Brain microvascular endothelial cell (primary cell): ENCODE results near the gene ITPK1.
"Not testable (repeated sequence)": the region's sequence is repeated elsewhere in the genome, so short reads cannot be mapped to it uniquely, and the experiment has no call there.

Experiments
- DNase-seq: peaks from one replicate; pipeline ENCODE4 v3.0.0-alpha.2; 2020
- H3K27ac ChIP-seq: fragments of 250-450 bp; sonication (Bioruptor Pico); 2 replicates; pipeline ENCODE4 v1.5.1; 2020; ENCODE audit warnings: mild to moderate bottlenecking, moderate library complexity
- H3K27me3 ChIP-seq: fragments of 250-450 bp; sonication (Bioruptor Pico); replicated peaks from 2 replicates; pipeline ENCODE4 v1.5.1; 2020; ENCODE audit warnings: mild to moderate bottlenecking
- H3K36me3 ChIP-seq: fragments of 250-450 bp; sonication (Bioruptor Pico); replicated peaks from 2 replicates; pipeline ENCODE4 v1.5.1; 2020; ENCODE audit warnings: mild to moderate bottlenecking
- H3K4me3 ChIP-seq: 2 replicates; pipeline ENCODE4 v1.5.1; 2011; ENCODE audit warnings: low read depth, mild to moderate bottlenecking, control low read depth, low read length, moderate library complexity
- in situ Hi-C: cut with HindIII; loops from 2 replicates; pipeline ENCODE4 v1.10.0; 2017; ENCODE audit warnings: low sequenced_read_pairs, low pct_ligation_motif_present
- TF ChIP-seq, protein P1 (sequence below): IDR thresholded peaks from 2 replicates; pipeline ENCODE4 v1.5.1; 2011; ENCODE audit warnings: low read depth, mild to moderate bottlenecking, moderate library complexity, low read length, control low read depth, inconsistent platforms; ENCODE audit errors: missing control alignments

Gene ITPK1

DNA sequence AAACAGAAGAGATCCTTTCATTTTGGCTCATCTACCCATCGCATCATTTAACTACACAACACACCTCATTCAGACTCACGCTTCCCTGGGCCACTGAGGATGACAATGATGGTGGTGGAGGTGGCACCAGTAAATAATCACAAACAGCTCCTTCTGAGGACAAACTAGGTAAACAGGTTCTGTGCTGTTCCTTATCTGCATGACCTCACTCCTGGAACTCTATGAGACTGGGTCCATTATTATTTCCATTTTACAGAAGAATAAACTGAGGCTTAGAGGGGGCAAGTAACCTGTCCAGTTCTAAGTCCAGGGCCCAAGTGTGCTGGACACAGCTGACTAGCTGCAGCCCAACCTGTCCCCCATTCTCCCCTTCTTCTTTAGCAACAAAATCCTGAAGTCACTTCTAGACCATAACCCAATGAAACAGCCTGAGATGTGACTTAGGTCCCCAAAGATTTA, 50.4 kb downstream of the ITPK1 start:
- Histone ChIP-seq H3K4me3 (no peak overlapping the region), H3K27ac (no peak overlapping the region), H3K36me3 (no peaks in the 10 kb centered on the region), H3K27me3 (no peaks in the 10 kb centered on the region)
- TF ChIP-seq, protein P1, sequence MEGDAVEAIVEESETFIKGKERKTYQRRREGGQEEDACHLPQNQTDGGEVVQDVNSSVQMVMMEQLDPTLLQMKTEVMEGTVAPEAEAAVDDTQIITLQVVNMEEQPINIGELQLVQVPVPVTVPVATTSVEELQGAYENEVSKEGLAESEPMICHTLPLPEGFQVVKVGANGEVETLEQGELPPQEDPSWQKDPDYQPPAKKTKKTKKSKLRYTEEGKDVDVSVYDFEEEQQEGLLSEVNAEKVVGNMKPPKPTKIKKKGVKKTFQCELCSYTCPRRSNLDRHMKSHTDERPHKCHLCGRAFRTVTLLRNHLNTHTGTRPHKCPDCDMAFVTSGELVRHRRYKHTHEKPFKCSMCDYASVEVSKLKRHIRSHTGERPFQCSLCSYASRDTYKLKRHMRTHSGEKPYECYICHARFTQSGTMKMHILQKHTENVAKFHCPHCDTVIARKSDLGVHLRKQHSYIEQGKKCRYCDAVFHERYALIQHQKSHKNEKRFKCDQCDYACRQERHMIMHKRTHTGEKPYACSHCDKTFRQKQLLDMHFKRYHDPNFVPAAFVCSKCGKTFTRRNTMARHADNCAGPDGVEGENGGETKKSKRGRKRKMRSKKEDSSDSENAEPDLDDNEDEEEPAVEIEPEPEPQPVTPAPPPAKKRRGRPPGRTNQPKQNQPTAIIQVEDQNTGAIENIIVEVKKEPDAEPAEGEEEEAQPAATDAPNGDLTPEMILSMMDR = no peak
- in situ Hi-C loops = no loop called here
- DNase-seq = no peak

DNA sequence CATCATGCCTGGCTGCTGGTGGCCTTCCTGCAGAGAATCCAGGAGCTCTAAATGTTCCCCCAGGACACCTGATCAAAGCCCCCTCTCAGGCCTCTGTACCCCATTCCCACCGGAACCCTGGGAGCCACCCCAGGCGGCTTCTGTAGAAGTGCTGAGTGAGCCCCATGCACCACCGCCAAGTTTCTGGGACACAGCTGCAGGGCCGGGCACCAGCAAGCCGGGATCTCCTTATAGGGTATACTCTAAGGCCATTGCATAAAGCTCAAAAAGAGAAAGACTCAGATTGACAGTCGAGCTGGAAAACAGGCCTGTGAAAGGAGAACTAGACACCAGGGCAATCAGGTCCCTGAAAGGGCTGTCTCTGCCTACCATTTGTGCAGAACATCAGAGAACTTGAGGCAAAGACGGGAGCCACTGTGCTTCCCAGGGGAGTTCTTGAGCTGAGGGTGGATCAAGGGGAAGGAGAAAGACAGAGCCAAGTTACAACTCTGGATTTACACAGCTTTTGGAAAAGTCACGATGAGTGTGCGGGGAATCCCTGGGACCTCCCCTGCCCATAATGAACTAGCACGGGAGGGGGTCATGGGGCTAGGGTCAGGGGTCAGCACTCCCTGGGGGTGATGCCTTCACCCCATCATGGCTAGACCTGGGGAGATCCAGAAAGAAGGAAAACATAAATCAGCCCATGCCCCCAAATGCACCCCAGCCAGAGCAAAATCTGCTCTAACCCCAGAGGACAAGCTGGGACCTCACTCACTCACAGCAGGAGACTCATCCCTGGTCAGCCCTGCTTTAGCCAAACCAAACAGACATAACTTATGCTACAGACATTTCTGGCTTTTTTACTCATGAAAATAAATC, 51.1 kb downstream of the ITPK1 start:
- no peaks in the 10 kb centered on the region for H3K27me3 ChIP-seq
- in situ Hi-C loops = no loop called here
- H3K36me3 ChIP-seq = no peaks in the 10 kb centered on the region
- no peak overlapping the region for H3K4me3 ChIP-seq
- no peak overlapping the region for H3K27ac ChIP-seq
- TF ChIP-seq, protein P1 = no peak
- DNase-seq = peak; percentile 57

DNA sequence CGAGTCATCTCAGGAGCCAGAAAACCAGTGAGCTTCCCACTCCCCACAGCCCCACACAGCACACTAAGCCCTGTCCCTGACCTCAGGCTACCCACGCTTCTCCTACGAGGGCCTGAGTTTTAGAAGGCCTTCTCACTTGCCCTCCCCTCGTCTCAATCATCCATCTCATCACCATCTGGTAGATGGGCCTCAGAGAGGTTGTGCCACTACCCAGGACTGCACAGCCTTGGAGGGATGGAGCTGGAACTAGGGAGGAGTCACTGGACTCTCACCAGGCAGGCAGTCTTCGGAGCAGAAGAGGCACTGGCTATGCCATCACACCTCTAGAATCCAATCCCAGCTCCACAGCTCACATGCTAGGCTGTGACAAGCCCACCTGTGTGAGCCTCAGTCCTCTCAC, 52.3 kb downstream of the ITPK1 start:
- TF ChIP-seq, protein P1 = no peak
- H3K36me3 ChIP-seq = no peaks in the 10 kb centered on the region
- no peak overlapping the region for H3K27ac ChIP-seq
- in situ Hi-C loops = no loop called here
- no peak for DNase-seq
- no peaks in the 10 kb centered on the region for H3K27me3 ChIP-seq
- no peak overlapping the region for H3K4me3 ChIP-seq

DNA sequence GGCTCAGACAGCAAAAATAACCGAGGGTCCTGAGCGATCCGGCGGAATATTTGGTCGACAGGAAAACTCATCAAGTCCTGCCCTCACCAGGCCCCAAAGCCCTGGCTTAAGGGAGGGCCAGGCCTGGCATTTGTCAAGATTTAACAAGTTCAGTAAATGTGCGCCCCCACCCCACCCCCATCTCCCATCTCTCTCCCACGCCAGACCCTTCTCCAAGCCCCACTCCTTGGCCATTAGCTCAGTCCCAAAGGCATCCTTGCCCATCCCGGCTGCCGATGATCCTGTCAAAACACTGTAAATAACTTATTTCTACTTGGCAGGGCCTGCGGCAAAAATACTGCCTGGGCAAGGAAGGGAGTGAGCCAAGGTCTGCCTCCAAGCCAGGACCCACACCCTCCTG, 52.8 kb downstream of the ITPK1 start:
- TF ChIP-seq, protein P1 = no peak
- no peaks in the 10 kb centered on the region for H3K36me3 ChIP-seq
- no peak overlapping the region for H3K27ac ChIP-seq
- no peak for DNase-seq
- H3K27me3 ChIP-seq = no peaks in the 10 kb centered on the region
- H3K4me3 ChIP-seq = no peak overlapping the region
- in situ Hi-C loops = no loop called here

DNA sequence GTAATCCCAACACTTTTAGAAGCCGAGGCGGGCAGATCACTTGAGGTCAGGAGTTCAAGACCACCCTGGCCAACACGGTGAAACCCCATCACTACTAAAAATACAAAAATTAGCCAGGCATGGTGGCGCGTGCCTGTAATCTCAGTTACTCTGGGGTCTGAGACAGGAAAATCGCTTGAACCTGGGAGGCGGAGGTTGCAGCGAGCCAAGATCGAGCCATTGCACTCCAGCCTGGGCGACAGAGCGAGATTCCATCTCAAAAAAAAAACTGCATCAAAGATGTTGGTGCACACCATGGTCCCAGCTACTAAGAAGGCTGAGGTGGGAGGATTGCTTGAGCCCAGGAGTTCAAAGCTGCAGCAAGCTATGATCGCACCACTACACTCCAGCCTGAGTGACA, 53.7 kb downstream of the ITPK1 start:
- H3K27ac ChIP-seq, H3K27me3 ChIP-seq, H3K36me3 ChIP-seq, DNase-seq, in situ Hi-C loops, H3K4me3 ChIP-seq: not testable (repeated sequence)

DNA sequence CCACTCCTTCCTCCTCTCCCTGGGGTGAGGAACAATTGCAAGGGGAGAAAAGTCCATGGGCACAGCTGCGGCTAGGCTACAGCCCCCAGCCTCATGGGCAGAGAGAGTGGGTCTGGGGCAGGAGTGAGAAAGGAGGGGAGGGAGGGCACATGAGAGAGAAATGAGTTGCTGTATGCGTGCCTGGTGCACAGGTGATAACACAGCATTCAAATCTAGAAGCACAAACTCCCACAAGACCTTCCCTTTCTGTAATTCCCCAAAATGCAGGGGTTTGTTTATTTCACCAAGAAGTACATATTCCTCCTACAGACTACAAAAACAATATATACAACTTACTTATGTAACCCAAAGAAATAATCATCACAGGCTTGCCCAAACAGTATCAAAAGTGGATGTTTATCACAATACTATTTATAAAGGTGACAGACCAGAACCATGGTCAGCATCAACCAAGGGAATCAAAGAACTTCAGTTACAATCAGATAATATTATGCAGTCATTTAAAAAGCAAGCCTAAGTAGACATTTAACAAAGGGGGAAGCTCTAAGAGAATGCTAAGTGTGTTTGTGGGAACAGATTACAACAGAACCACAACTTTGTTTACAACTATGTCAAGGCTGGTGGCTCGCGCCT, 54.2 kb downstream of the ITPK1 start:
- no peak for DNase-seq
- TF ChIP-seq, protein P1 = no peak
- Histone ChIP-seq H3K27me3 (no peaks in the 10 kb centered on the region), H3K27ac (no peak overlapping the region), H3K4me3 (no peak overlapping the region), H3K36me3 (no peaks in the 10 kb centered on the region)
- in situ Hi-C loops = no loop called here
